H1 (cell line): Measurements from ENCODE around the gene C1orf21. TPM values are rescaled to one million over a fixed set of nuclear protein-coding genes. Genes with fewer than 3 reads are reported as not detected.

Source experiments
- ASH2L ChIP-seq: fragments of 200-600, 300-600 bp; sonication (generic); IDR thresholded peaks from one replicate; pipeline ENCODE4 v1.7.1; 2017; ENCODE audit warnings: low read length
- GABPA ChIP-seq: IDR thresholded peaks from 2 replicates; pipeline ENCODE4 v1.6.1; 2011; ENCODE audit warnings: mild to moderate bottlenecking, low read length, moderate library complexity, borderline replicate concordance; ENCODE audit not compliant: insufficient read depth
- MAFK ChIP-seq: IDR thresholded peaks from 2 replicates; pipeline ENCODE4 v1.6.1; 2012; ENCODE audit warnings: low read depth, mild to moderate bottlenecking, improper control_type of control experiment, low read length
- NRF1 ChIP-seq: IDR thresholded peaks from 2 replicates; pipeline ENCODE4 v1.6.1; 2011; ENCODE audit warnings: mild to moderate bottlenecking, low read depth, low read length, improper control_type of control experiment
- polyA plus RNA-seq, 7 experiments: library from polyadenylated mRNA; depleted of rRNA in 3 of 7; stranded (reverse) in 5 of 7; unstranded in 2 of 7; fragments of >200 nt in 5 of 7; fragments of 200-250 nt in 2 of 7; gene quantifications; 1 replicate in 5 of 7; 2 replicates in 1 of 7; 4 replicates in 1 of 7; pipeline versions ENCODE4 v1.2.1 to v1.2.3, GENCODE V29; 2011 to 2013; ENCODE audit warnings: missing spikeins in 2 of 7, mixed read lengths in 2 of 7
- total RNA-seq: library from RNA; stranded (reverse); fragmentation: NEBNext Ultra II Directional; extraction: Animal tissue kit (Norgen Biotek cat#: 25700); gene quantifications from 2 replicates; pipeline ENCODE4 v1.2.1, GENCODE V29; 2021
- TF ChIP-seq, protein P1 (sequence below): IDR thresholded peaks from 2 replicates; pipeline ENCODE4 v1.6.1; 2011; ENCODE audit warnings: low read length, improper control_type of control experiment
- TF ChIP-seq, protein P2 (sequence below), 3 experiments: IDR thresholded peaks; 1 replicate in 2 of 3; 2 replicates in 1 of 3; pipeline versions ENCODE4 v1.5.1 to v1.6.1; 2011; ENCODE audit warnings: low read length in 3 of 3, mild to moderate bottlenecking in 3 of 3, inconsistent platforms in 2 of 3, low read depth in 1 of 3, moderate library complexity in 1 of 3; ENCODE audit not compliant: insufficient read depth in 1 of 3; ENCODE audit errors: control extremely low read depth in 1 of 3

C1orf21 gene
- total and polyA plus RNA-seq, 2 of the 8 experiments (the other 6 are each of a cell fraction or from before 2014, with no cell fraction given), result 16.6 to 51.0 TPM

GRCh38 chr1:184373155-184373554 lies 13.7 kb upstream of the C1orf21 start (continued):
- TF ChIP-seq ASH2L, result no peak
- no peak for TF ChIP-seq GABPA
- TF ChIP-seq, protein P1, sequence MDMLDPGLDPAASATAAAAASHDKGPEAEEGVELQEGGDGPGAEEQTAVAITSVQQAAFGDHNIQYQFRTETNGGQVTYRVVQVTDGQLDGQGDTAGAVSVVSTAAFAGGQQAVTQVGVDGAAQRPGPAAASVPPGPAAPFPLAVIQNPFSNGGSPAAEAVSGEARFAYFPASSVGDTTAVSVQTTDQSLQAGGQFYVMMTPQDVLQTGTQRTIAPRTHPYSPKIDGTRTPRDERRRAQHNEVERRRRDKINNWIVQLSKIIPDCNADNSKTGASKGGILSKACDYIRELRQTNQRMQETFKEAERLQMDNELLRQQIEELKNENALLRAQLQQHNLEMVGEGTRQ, result no peak
- TF ChIP-seq MAFK, result no peak
- no peak for TF ChIP-seq NRF1
- TF ChIP-seq, protein P2, sequence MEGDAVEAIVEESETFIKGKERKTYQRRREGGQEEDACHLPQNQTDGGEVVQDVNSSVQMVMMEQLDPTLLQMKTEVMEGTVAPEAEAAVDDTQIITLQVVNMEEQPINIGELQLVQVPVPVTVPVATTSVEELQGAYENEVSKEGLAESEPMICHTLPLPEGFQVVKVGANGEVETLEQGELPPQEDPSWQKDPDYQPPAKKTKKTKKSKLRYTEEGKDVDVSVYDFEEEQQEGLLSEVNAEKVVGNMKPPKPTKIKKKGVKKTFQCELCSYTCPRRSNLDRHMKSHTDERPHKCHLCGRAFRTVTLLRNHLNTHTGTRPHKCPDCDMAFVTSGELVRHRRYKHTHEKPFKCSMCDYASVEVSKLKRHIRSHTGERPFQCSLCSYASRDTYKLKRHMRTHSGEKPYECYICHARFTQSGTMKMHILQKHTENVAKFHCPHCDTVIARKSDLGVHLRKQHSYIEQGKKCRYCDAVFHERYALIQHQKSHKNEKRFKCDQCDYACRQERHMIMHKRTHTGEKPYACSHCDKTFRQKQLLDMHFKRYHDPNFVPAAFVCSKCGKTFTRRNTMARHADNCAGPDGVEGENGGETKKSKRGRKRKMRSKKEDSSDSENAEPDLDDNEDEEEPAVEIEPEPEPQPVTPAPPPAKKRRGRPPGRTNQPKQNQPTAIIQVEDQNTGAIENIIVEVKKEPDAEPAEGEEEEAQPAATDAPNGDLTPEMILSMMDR (IDR thresholded peaks at IDR 0.05; ENCODE audit: control extremely low read depth in 1 of 3, insufficient read depth in 1 of 3, low read depth in 1 of 3, low read length in 3 of 3), result no peak
